GM12875 (cell line): ENCODE results near the gene MSI2.

ENCODE experiments used
- H3K4me3 ChIP-seq: one replicate; pipeline ENCODE4 v1.5.1; 2011; ENCODE audit warnings: low read depth, low read length, control low read depth
- TF ChIP-seq, protein P1 (sequence below): IDR thresholded peaks from 2 replicates; pipeline ENCODE4 v1.5.1; 2011; ENCODE audit warnings: low read depth, mild to moderate bottlenecking, control low read depth, inconsistent platforms, low read length, moderate library complexity, borderline replicate concordance; ENCODE audit not compliant: insufficient read depth

Gene MSI2

DNA sequence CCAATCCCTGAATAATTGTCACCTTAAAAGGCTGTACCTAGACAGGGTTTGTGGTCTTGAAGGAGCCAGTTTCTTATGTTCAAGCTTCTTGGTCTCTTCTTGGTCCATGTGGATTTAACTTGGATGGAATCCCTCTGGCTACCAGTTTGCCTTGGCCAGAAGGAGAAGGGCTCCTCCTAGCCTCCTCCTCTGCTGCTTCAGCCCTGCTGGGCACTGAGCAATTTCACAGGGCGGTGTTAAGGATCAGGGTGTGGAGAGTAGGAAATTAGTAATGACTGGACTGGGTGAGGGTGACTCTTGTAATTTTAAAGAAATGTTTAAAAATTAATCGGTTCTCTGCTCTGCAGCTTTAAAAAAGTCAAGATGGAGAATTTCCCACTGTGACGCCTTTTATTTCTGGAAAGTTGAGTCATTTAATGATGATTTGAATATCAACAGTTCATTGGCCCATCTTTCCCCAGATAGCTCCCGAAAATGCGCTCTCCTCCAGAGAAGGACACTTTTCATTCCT lies 96.4 kb downstream of the MSI2 start:
- TF ChIP-seq, protein P1, sequence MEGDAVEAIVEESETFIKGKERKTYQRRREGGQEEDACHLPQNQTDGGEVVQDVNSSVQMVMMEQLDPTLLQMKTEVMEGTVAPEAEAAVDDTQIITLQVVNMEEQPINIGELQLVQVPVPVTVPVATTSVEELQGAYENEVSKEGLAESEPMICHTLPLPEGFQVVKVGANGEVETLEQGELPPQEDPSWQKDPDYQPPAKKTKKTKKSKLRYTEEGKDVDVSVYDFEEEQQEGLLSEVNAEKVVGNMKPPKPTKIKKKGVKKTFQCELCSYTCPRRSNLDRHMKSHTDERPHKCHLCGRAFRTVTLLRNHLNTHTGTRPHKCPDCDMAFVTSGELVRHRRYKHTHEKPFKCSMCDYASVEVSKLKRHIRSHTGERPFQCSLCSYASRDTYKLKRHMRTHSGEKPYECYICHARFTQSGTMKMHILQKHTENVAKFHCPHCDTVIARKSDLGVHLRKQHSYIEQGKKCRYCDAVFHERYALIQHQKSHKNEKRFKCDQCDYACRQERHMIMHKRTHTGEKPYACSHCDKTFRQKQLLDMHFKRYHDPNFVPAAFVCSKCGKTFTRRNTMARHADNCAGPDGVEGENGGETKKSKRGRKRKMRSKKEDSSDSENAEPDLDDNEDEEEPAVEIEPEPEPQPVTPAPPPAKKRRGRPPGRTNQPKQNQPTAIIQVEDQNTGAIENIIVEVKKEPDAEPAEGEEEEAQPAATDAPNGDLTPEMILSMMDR, result no peak
- no peak overlapping the region for H3K4me3 ChIP-seq

DNA sequence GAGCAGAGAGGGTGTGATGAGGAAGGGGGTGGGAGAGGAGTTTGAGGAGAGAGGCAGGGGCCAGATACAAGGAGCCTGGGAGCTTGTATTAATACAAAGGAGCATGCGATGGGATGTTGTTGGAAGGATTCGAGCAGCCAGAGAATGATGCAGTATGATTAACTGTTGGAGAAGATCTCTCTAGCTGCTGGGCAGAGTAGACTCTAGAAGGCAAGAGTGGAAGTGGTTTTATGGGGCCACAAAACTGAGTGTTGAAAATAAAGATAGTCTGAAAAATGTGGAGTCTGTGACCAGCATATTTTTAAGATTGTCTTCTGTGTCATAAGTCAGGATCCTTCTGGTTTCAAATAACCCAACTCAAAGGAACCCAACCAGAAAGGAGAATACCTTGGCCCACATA lies 98.3 kb downstream of the MSI2 start:
- H3K4me3 ChIP-seq, result no peak overlapping the region
- TF ChIP-seq, protein P1, result no peak

DNA sequence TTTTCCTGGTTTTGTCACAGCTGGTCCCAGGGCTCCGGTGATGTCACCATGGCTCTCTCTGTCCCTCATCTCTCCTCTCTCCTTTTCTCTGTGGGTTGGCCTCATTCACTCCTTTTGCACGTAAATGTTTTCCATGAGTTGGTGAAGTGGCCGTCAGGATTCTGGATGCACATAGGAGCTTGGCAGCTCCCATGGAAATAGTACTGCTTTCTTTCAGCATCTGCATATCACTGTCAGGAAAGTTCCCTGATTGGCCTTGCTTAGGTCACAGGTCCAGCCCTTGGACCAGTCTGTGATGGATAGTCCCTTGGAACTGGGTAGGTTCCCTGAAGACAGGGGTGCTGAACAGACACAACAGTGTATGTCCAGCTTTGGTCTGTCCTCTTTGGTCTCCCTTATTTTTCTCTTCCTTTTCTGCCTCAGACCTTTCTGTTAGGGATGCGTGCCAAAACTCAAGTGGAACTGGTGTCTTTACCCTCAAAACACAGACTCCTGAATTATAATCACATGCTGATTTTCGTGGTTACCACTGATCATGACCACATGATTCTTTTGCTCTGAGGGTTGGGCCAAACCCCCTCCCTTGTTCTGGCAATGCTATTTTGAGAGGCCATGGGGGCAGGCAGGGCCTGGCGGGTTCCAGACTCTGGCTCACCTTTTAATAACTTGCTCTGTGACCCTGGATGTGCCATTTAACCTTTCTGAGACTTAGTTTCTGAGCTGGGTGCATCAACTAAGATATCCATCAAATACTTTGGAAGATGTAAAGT lies 99.0 kb downstream of the MSI2 start:
- no peak overlapping the region for H3K4me3 ChIP-seq
- TF ChIP-seq, protein P1, result no peak

DNA sequence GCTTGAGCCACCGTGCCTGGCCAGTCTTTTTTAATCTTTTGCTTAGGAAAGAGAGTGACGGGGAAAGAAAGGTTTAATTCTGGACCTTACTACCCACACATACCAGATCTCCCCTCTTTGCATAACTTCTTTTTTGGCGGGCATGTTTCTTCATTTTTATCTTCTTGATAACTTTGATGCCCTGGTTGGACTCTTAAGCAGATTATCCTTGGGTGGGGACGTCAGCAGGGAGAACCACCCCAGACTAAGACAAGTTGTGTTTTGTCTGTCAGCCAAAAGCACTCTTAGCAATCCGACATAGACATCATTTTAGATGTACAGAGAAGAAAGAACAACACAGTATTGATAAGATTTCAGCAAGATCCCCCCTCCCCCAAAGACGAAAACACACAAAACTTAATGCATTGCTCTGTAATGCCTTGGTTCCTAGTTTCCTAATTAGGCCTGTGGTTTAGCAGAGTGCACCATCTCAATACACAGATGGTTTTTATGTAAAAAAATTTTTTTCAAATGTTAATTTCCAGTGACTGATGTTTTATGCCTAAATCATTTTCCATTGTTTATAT lies 99.9 kb downstream of the MSI2 start:
- H3K4me3 ChIP-seq, result no peak overlapping the region

DNA sequence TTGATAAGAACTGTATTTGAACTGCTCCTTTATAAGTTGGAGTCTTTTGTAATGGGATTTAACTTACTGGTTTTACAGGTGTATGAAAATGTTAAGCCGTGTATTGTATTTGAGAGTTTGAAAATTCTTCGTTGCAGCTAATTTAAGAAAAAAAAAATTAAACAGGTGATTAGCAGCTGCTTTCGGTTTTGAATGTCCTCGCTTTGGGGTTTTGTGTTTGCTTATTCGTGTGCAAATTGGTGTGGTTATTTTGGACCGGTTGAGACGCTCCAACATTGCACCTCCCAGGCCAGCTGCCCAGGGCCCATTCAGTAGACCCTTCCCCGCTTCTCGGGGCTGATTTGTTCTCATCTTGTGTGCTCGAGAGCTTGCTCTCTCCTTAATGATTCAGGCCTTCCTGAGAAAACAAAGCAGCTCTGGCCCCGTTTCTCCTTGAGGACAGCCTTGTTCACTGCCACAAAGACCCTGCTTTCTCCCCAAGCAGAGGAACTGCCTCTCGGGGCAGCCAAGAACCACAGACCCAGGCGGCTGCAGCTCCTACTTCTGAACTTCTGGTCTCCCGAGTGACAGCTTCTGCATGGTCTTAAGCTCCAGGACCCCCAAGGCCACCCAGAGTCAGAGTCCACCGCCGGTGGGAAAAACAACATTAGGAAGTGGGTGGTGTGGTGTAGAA lies 100.5 kb downstream of the MSI2 start:
- TF ChIP-seq, protein P1, result no peak
- peak overlapping the region; percentile 32 for H3K4me3 ChIP-seq

More for the DNA sequence above, 99.9 kb downstream of the MSI2 start:
- TF ChIP-seq, protein P1, result no peak

DNA sequence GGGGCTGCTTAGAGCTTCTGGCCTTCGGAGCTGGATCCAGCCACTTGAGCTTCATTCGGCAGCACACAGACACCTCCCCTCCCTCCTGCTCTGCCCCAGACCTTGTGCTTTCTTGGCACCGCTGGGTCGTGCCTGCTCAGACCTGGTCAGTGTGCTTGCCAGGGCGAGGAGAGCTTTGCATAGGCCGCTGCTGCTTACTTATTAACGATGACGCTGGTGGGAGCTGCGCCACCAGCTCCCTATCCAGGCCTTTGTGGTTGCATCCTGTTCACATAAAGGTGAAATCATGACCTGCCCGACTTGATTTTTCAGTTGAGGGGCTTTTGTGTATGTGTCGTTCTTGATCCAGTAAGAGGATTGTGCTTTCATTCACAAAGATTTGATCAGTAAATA lies 101.1 kb downstream of the MSI2 start:
- TF ChIP-seq, protein P1, result no peak
- H3K4me3 ChIP-seq, result peak overlapping the region; percentile 32
